Activated naive CD4-positive, alpha-beta T cell treated with anti-CD3 and anti-CD28 coated beads, Interleukin-2, amount 50 U/mL, for 24 hours (primary cell): Measurements from ENCODE around the gene BPIFA2.
"Not testable (repeated sequence)": the region's sequence is repeated elsewhere in the genome, so short reads cannot be mapped to it uniquely, and the experiment has no call there.

Experiments used
- H3K27ac Mint-ChIP-seq: one replicate; pipeline ENCODE4 v1.8.0; 2021; ENCODE audit warnings: mild to moderate bottlenecking, mixed read lengths
- H3K27me3 Mint-ChIP-seq: one replicate; pipeline ENCODE4 v1.8.0; 2021; ENCODE audit warnings: mixed read lengths
- H3K36me3 Mint-ChIP-seq: one replicate; pipeline ENCODE4 v1.8.0; 2021; ENCODE audit warnings: mixed read lengths
- H3K4me1 Mint-ChIP-seq: one replicate; pipeline ENCODE4 v1.8.0; 2021; ENCODE audit warnings: mixed read lengths
- H3K4me3 Mint-ChIP-seq: one replicate; pipeline ENCODE4 v1.8.0; 2021; ENCODE audit warnings: mild to moderate bottlenecking, mixed read lengths
- H3K9me3 Mint-ChIP-seq: one replicate; pipeline ENCODE4 v1.8.0; 2021; ENCODE audit warnings: mixed read lengths

Gene BPIFA2, protein sequence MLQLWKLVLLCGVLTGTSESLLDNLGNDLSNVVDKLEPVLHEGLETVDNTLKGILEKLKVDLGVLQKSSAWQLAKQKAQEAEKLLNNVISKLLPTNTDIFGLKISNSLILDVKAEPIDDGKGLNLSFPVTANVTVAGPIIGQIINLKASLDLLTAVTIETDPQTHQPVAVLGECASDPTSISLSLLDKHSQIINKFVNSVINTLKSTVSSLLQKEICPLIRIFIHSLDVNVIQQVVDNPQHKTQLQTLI

GRCh38 chr20:33167859-33168258, at the start of gene BPIFA2:
Gene BPIFA2 (plus strand): TSS chr20:33168159. CDS start chr20:33169146, 987 bp downstream.
- no peak within 1 kb of the TSS for H3K4me3 Mint-ChIP-seq
- no peak within 1 kb of the TSS for H3K27ac Mint-ChIP-seq
- H3K27me3 Mint-ChIP-seq: peaks cover 2% of the 10 kb centered on the region
- peaks cover 9% of the 10 kb centered on the region for H3K9me3 Mint-ChIP-seq
- H3K4me1 Mint-ChIP-seq: no peaks in the 10 kb centered on the region
- no peaks in the 10 kb centered on the region for H3K36me3 Mint-ChIP-seq

DNA sequence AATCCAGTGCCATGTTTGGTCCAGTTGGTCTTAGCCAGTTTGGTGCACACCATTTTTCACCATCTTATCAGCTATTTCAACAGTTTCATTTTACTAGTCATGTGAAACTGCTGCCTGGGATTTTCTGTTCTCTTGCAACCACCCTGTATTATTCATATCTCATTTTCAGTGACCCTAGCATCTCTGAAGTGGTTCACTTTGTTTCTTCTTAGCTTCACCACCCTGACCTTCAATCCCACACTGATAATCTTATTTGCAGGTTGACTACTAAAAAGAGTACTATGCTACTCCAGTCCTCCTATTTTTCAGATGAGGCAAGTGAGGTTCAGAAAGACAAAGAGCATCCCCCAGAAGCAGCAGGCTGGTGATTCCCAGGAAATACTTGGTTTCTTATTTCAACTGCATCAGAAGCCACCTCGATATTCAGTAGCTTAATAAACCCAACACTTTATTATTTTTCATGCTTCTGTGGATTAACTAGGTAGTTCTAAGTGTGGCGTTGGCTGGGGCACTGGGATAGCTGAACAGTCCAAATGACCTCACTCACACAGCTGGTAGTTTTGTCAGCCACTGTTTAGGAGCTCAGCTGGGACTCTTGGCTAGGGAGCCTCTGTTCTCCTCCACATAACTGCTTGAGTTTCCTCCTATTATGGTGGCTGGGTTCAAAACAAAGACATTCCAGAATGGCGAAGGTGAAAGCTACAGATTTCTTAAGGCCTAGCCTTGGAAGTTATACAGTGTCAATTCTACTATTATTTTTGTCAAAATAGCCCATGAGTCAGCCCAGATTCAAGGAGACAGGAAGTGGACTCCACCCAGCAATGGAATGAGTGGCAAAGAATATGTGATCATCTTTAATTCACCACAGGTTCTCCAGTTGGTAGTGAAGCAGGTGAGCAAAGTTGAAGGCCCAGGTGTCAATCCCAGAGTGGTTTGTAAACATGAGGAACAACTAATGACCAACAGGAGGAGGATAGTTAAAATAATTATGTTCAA, 47.9 kb upstream of the BPIFA2 start:
- no peaks in the 10 kb centered on the region for H3K36me3 Mint-ChIP-seq
- H3K4me1 Mint-ChIP-seq: peaks cover 9% of the 10 kb centered on the region
- peaks cover 1% of the 10 kb centered on the region for H3K27me3 Mint-ChIP-seq
- H3K9me3 Mint-ChIP-seq: no peaks in the 10 kb centered on the region
- no peak overlapping the region for H3K27ac Mint-ChIP-seq
- no peak overlapping the region for H3K4me3 Mint-ChIP-seq

DNA sequence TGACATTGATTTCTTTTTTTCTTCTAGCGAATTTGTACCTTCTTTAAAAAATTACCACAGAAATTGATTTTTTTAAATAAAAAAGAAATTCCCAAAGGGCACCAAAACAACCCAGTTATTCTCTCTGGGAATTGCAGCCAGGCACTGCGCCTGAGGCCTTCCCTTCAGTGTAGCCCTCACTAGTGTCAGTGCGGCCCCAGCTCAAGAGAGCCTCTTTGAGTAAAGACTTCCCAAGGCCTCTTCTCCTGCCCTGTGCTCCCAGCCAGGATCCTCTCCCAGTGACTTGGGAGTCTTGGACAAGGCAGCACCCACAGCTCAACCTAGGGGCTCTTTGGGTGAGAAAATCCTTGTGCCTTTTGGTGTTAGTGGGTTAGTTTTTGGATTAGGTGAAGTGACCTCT, 47.0 kb upstream of the BPIFA2 start:
- Mint-ChIP-seq H3K4me3 (no peak overlapping the region), H3K27me3 (peaks cover 1% of the 10 kb centered on the region), H3K36me3 (no peaks in the 10 kb centered on the region), H3K9me3 (no peaks in the 10 kb centered on the region), H3K27ac (no peak overlapping the region), H3K4me1 (peaks cover 9% of the 10 kb centered on the region)

DNA sequence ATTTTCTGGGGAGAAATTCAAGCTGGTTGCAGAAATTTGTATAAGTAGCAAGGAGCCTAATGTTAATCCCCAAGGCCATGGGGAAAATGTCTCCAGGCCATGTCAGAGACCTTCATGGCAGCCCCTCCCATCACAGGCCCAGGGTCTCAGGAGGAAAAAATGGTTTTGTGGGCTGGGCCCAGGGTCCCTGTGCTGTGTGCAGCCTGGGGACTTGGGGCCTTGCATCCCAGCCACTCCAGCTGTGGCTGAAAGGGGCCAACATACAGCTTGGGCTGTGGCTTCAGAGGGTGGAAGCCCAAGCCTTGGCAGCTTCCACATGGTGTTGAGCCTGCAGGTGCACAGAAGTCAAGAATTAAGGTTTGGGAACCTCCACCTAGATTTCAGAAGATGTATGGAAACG, 45.7 kb upstream of the BPIFA2 start:
- H3K9me3 Mint-ChIP-seq, H3K4me1 Mint-ChIP-seq, H3K27me3 Mint-ChIP-seq: not testable (repeated sequence)

DNA sequence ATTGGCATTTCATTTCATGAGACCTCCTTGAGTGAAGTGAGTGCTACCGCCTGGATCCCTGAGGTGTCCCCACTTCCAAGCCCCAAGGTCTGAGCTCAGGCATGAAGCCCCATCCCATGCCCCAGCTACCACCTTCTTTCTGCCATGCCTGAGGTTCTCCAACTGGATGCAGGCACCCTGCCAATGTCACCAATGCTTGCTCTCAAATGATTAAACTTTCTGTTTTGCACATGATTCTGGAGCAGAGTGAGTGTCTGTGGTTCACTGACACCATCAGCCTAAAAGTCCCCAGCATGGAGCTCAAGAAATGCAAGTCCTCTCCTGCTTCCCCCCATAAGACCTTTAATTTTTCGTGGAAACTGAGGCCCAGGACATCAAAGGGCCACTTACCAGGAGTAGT, 43.7 kb upstream of the BPIFA2 start:
- Mint-ChIP-seq H3K27ac (no peak overlapping the region), H3K9me3 (no peaks in the 10 kb centered on the region), H3K4me1 (peaks cover 9% of the 10 kb centered on the region), H3K4me3 (no peak overlapping the region), H3K27me3 (no peaks in the 10 kb centered on the region), H3K36me3 (no peaks in the 10 kb centered on the region)

More for the DNA sequence above, 45.7 kb upstream of the BPIFA2 start:
- H3K27ac Mint-ChIP-seq, H3K36me3 Mint-ChIP-seq, H3K4me3 Mint-ChIP-seq: not testable (repeated sequence)

DNA sequence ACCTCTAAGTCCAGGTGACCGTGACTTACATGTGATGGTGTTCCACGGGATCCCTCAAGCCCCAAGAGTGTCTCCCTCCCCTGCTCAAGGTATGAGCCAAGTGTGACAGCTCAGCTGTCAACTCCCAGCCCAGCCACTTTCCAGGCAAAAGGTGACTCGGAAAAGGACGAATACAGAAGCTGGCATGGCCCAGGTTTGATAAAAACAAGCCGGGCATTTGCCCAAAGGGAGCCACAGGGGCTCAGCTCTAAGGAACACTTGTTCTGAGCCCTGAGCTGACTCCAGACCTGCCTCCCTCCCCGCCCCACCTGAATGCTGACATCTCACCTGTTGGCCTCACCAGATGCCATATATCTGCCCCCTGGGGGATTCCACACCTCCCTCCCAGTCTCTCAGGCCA, 43.0 kb upstream of the BPIFA2 start:
- Mint-ChIP-seq H3K9me3 (no peaks in the 10 kb centered on the region), H3K27ac (no peak overlapping the region), H3K4me1 (peaks cover 9% of the 10 kb centered on the region), H3K27me3 (no peaks in the 10 kb centered on the region), H3K36me3 (no peaks in the 10 kb centered on the region), H3K4me3 (no peak overlapping the region)

DNA sequence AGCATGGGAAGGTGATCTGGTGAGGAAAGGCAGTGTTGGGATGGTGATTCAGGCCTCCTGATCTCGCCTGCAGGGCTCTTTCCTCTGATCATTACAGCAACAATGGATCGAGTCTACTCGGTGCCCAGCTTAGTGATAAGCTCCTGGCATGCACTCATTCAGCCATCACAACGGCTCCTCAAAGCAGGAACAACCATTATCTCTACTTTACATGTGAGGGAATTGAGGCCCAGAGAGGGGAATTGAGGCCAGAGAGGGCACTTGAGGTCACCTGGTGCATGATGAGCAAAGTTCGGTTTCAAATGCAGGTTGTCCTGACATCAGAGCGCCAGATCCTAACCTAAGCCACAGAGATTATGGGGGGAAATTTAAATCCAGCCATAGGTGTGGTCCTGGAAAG, 42.0 kb upstream of the BPIFA2 start:
- no peak overlapping the region for H3K4me3 Mint-ChIP-seq
- H3K27ac Mint-ChIP-seq: no peak overlapping the region
- peaks cover 3% of the 10 kb centered on the region for H3K4me1 Mint-ChIP-seq
- H3K27me3 Mint-ChIP-seq: no peaks in the 10 kb centered on the region
- H3K36me3 Mint-ChIP-seq: no peaks in the 10 kb centered on the region
- no peaks in the 10 kb centered on the region for H3K9me3 Mint-ChIP-seq

DNA sequence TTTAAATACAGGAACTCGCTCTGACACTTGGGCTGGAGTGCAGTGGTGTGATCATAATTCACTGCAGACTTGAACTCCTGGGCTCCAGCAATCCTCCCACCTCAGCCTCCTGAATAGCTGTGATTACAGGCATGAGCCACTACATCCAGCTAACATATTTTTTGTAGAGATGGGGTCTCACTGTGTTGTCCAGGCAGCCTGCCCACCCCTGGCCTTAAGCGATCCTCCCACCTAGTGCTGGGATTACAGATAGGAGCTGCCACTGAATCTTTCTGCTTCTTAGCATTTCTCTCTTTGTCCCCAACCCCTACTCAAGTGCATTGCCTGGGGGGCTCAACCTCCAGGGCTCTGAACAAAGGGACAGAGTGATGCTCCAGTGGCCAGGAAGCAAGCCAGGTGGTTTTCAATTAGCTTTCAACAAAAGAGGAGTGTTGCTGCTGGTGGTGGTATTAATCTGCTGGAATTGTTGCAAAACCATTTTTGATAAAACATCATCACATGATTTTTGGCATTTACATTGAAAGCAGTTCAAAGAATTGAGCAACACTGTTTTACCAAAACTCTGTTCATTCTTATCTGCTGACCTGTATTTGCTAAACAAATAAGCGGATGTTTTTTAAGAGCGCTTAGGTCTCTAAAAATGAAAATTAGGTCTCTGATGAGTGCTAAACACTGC, 40.4 kb upstream of the BPIFA2 start:
- Mint-ChIP-seq H3K4me3 (no peak overlapping the region), H3K27me3 (no peaks in the 10 kb centered on the region), H3K36me3 (no peaks in the 10 kb centered on the region), H3K9me3 (no peaks in the 10 kb centered on the region), H3K27ac (no peak overlapping the region), H3K4me1 (no peaks in the 10 kb centered on the region)

DNA sequence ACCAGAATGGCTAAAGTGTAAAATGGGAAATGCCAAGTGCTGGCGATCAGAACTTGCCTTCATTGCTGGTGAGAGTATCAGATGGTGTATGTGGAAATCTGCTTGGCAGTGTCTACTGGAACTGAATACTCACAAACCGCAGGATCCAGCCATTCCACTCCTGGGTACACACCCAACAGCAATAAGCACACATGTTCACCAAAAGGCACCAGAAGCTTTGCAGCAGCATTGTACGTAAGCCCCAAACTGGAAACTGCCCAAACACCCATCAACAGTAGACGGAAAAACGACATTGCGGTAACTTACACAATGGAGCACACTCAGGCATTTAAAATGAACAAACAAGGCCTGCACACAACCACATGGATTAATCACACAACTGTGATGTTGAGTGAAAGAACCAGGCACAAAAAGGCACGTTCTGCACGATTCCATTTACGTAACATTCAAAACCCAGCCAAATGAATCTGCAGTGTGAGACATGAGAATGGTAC, 37.3 kb upstream of the BPIFA2 start:
- Mint-ChIP-seq H3K27me3 (no peaks in the 10 kb centered on the region), H3K9me3 (no peaks in the 10 kb centered on the region), H3K27ac (no peak overlapping the region), H3K4me3 (no peak overlapping the region), H3K4me1 (no peaks in the 10 kb centered on the region), H3K36me3 (no peaks in the 10 kb centered on the region)

- H3K4me3 Mint-ChIP-seq: no peak overlapping the region
- no peaks in the 10 kb centered on the region for H3K4me1 Mint-ChIP-seq
- no peak overlapping the region for H3K27ac Mint-ChIP-seq
- H3K27me3 Mint-ChIP-seq: no peaks in the 10 kb centered on the region
- H3K36me3 Mint-ChIP-seq: no peaks in the 10 kb centered on the region
- H3K9me3 Mint-ChIP-seq: no peaks in the 10 kb centered on the region
These were observed 35.9 kb upstream of the BPIFA2 start for GRCh38 chr20:33131949-33132473.

DNA sequence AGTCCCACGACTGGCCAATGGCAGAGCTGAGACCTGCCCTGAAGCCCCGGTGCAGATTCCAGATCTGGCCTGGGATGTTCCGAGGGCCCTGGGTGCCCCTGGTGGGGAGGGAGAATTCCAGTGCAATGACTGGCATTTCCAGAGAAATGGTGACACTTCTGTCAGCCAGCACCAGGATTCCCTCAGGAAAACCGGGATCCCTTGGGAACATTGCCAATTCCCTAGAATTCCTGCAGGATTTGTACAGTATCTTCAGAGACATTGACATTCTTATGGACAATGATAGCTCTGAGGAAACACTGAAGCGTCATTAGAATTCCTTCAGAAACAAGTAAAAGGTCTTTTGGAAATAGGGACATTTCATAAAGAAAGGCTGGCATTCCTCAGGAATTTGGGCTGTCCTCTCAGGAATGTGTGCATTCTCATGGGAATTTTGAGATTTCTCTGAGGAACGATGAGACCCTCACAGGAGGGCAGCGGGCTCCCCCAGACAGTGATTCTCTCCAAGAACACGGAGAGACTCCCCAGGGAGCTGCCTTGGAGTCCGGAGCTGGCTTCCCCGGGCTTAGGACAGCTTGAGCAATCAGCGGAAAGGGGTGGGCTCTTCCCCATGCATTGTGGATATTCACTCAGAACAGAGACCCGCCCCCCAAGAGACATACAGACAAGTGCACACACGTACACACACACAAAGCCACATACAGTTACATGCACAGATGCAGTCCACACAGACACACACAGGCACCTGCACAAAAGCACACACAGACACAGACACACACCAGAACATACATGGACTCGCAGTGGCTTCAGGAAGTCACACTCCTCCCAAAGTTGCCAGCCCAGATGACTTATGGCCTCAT, 35.2 kb upstream of the BPIFA2 start:
- no peaks in the 10 kb centered on the region for H3K36me3 Mint-ChIP-seq
- no peak overlapping the region for H3K27ac Mint-ChIP-seq
- H3K27me3 Mint-ChIP-seq: no peaks in the 10 kb centered on the region
- no peak overlapping the region for H3K4me3 Mint-ChIP-seq
- H3K9me3 Mint-ChIP-seq: no peaks in the 10 kb centered on the region
- no peaks in the 10 kb centered on the region for H3K4me1 Mint-ChIP-seq

DNA sequence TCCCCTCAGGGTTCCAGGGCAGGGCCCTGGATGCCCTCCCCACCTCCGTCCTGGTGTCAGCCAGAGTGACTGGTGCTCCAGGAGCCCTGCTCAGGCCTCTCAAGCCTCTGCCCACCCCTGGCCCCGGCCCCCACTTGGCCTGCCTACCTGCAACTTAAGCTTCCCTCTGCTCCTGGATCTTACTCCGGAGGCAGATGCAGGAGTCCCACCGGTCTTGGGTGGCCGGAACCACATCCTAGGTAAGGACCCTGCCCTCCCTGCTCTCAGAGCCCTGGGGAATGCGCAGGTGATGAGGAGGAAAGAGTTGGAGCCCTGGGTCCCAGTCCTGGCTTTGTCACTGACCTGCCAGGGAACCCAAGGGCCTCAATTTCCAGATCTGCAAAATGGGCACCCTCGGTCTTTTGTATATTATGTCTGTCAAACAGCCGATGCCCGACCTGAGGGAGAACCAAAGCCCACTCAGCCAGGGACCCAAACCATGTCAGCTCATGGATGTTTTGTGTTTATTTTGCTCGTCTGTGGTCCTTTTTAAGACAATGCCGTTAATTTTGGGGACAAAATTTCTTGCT, 34.5 kb upstream of the BPIFA2 start:
- Mint-ChIP-seq H3K4me1 (no peaks in the 10 kb centered on the region), H3K36me3 (no peaks in the 10 kb centered on the region), H3K4me3 (no peak overlapping the region), H3K27ac (no peak overlapping the region), H3K9me3 (no peaks in the 10 kb centered on the region), H3K27me3 (no peaks in the 10 kb centered on the region)

- H3K27me3 Mint-ChIP-seq: no peaks in the 10 kb centered on the region
- no peak overlapping the region for H3K4me3 Mint-ChIP-seq
- H3K36me3 Mint-ChIP-seq: no peaks in the 10 kb centered on the region
- H3K9me3 Mint-ChIP-seq: no peaks in the 10 kb centered on the region
- no peaks in the 10 kb centered on the region for H3K4me1 Mint-ChIP-seq
- H3K27ac Mint-ChIP-seq: no peak overlapping the region
These were observed 30.8 kb upstream of the BPIFA2 start for GRCh38 chr20:33137195-33137594.

GRCh38 chr20:33139467-33139866, 28.5 kb upstream of the BPIFA2 start:
- no peaks in the 10 kb centered on the region for H3K4me1 Mint-ChIP-seq
- no peaks in the 10 kb centered on the region for H3K27me3 Mint-ChIP-seq
- no peak overlapping the region for H3K4me3 Mint-ChIP-seq
- no peaks in the 10 kb centered on the region for H3K36me3 Mint-ChIP-seq
- H3K27ac Mint-ChIP-seq: no peak overlapping the region
- no peaks in the 10 kb centered on the region for H3K9me3 Mint-ChIP-seq
